K562 (cell line): ENCODE data around the gene DYNLT2. TPM values are rescaled to one million over a fixed set of nuclear protein-coding genes. Genes with fewer than 3 reads are reported as not detected.

Experiments used
- ASH1L ChIP-seq: fragments of 450-650 bp; IDR thresholded peaks from 2 replicates; pipeline ENCODE4 v1.6.1; 2018; ENCODE audit warnings: borderline replicate concordance, mild to moderate bottlenecking, low read depth; ENCODE audit not compliant: partially characterized antibody
- CBX1 ChIP-seq: sonication (generic); IDR thresholded peaks from 2 replicates; pipeline ENCODE4 v1.6.1; 2016; ENCODE audit warnings: antibody characterized with exemption, low read depth, mild to moderate bottlenecking
- CHCHD3 ChIP-seq: fragments of 250-450 bp; sonication (Bioruptor Pico); IDR thresholded peaks from 2 replicates; pipeline ENCODE4 v2.1.2; 2022; ENCODE audit warnings: mild to moderate bottlenecking
- CTBP1 ChIP-seq: fragments of 450-650 bp; IDR thresholded peaks from 2 replicates; pipeline ENCODE4 v1.6.1; 2016; ENCODE audit warnings: borderline replicate concordance
- ETS2 ChIP-seq: IDR thresholded peaks from 2 replicates; pipeline ENCODE4 v1.6.1; 2016; ENCODE audit warnings: borderline replicate concordance, missing genetic modification characterization, mild to moderate bottlenecking, moderate library complexity, missing compliant biosample characterization; ENCODE audit not compliant: poor library complexity, severe bottlenecking
- HDAC6 ChIP-seq: IDR thresholded peaks from 2 replicates; pipeline ENCODE4 v1.6.1; 2012; ENCODE audit warnings: low read depth, mild to moderate bottlenecking, control low read depth, inconsistent platforms, low read length, moderate library complexity
- MNT ChIP-seq, 2 experiments: fragments of 450-650 bp; conservative IDR thresholded peaks; 2 replicates each; pipeline ENCODE4 v1.6.1; 2017; ENCODE audit warnings: mild to moderate bottlenecking in 2 of 2, moderate library complexity in 2 of 2
- MYBL2 ChIP-seq, 2 experiments: fragments of 450-650 bp in 1 of 2; sonication (generic) in 1 of 2; formaldehyde crosslinking in 1 of 2; IDR thresholded peaks; 2 replicates each; pipeline versions ENCODE4 v1.6.1 to v1.8.1; 2017 to 2022; ENCODE audit warnings: borderline replicate concordance in 1 of 2, inconsistent platforms in 1 of 2, low read depth in 1 of 2, mild to moderate bottlenecking in 1 of 2, missing genetic modification reagents in 1 of 2, moderate library complexity in 1 of 2
- POLR2AphosphoS2 ChIP-seq: IDR thresholded peaks from 2 replicates; pipeline ENCODE4 v1.6.1; 2012; ENCODE audit warnings: low read length, improper control_type of control experiment
- SAFB ChIP-seq: fragments of 200-400 bp; formaldehyde crosslinking; IDR thresholded peaks from 2 replicates; pipeline ENCODE4 v1.6.1; 2017; ENCODE audit warnings: low read depth, low read length, borderline replicate concordance
- TCF7 ChIP-seq: sonication (generic); IDR thresholded peaks from 2 replicates; pipeline ENCODE4 v1.6.1; 2016; ENCODE audit warnings: antibody characterized with exemption, borderline replicate concordance
- TCFL5 ChIP-seq: fragments of 250-450 bp; sonication (Bioruptor Pico); conservative IDR thresholded peaks from 2 replicates; pipeline ENCODE4 v1.6.1; 2021; ENCODE audit warnings: mild to moderate bottlenecking, moderate library complexity, matching md5 sums
- TOE1 ChIP-seq, 2 experiments: fragments of 450-650 bp in 1 of 2; sonication (generic) in 1 of 2; formaldehyde crosslinking in 1 of 2; IDR thresholded peaks; 2 replicates each; pipeline versions ENCODE4 v1.7.1 to v1.8.0; 2016 to 2022; ENCODE audit warnings: borderline replicate concordance in 2 of 2, mild to moderate bottlenecking in 2 of 2, antibody characterized with exemption in 1 of 2, inconsistent platforms in 1 of 2, low read depth in 1 of 2, missing genetic modification reagents in 1 of 2, moderate library complexity in 1 of 2
- ZNF644 ChIP-seq: fragments of 200-800 bp; sonication (Bioruptor generic); IDR thresholded peaks from 2 replicates; pipeline ENCODE4 v1.6.1; 2016; ENCODE audit warnings: low read depth, missing genetic modification characterization, missing compliant biosample characterization
- polyA plus RNA-seq, 8 experiments: library from polyadenylated mRNA; depleted of rRNA in 4 of 8; stranded (reverse) in 5 of 8; unstranded in 3 of 8; fragments of >200 nt; fragmentation: Nextera tagmentation in 2 of 8; fragmentation: Illumina TruSeq in 1 of 8; extraction: Ambion mirVana in 2 of 8; extraction: Trizol in 1 of 8; gene quantifications; 2 replicates each; pipeline versions ENCODE4 v1.2.1 to v1.2.3, GENCODE V29; 2011 to 2014; ENCODE audit warnings: inconsistent platforms in 1 of 8, missing spikeins in 1 of 8
- total RNA-seq, 7 experiments: library from RNA; depleted of rRNA in 6 of 7; stranded (reverse); fragments of >200 nt in 6 of 7; fragmentation: Illumina TruSeq in 2 of 7; extraction: Trizol in 2 of 7; gene quantifications; 2 replicates each; pipeline versions ENCODE4 v1.2.1 to v1.2.3, GENCODE V29; 2011 to 2021; ENCODE audit warnings: low replicate concordance in 1 of 7
- TF ChIP-seq, protein P1 (sequence below): fragments of 250-450 bp; sonication (Bioruptor Pico); IDR thresholded peaks from 2 replicates; pipeline ENCODE4 v1.5.0; 2021
- TF ChIP-seq, protein P2 (sequence below): sonication (generic); formaldehyde crosslinking; IDR thresholded peaks from 2 replicates; pipeline ENCODE4 v1.8.0; 2023; ENCODE audit warnings: mild to moderate bottlenecking, missing genetic modification reagents
- TF ChIP-seq, protein P3 (sequence below): fragments of 450-650 bp; IDR thresholded peaks from one replicate; pipeline ENCODE4 v1.6.1; 2018; ENCODE audit warnings: mild to moderate bottlenecking, moderate library complexity; ENCODE audit not compliant: partially characterized antibody

Gene DYNLT2
- total and polyA plus RNA-seq, 9 of the 15 experiments (the other 6 are each of a cell fraction or from before 2014, with no cell fraction given), result 2.0 to 12.8 (median 6.3) TPM

DNA sequence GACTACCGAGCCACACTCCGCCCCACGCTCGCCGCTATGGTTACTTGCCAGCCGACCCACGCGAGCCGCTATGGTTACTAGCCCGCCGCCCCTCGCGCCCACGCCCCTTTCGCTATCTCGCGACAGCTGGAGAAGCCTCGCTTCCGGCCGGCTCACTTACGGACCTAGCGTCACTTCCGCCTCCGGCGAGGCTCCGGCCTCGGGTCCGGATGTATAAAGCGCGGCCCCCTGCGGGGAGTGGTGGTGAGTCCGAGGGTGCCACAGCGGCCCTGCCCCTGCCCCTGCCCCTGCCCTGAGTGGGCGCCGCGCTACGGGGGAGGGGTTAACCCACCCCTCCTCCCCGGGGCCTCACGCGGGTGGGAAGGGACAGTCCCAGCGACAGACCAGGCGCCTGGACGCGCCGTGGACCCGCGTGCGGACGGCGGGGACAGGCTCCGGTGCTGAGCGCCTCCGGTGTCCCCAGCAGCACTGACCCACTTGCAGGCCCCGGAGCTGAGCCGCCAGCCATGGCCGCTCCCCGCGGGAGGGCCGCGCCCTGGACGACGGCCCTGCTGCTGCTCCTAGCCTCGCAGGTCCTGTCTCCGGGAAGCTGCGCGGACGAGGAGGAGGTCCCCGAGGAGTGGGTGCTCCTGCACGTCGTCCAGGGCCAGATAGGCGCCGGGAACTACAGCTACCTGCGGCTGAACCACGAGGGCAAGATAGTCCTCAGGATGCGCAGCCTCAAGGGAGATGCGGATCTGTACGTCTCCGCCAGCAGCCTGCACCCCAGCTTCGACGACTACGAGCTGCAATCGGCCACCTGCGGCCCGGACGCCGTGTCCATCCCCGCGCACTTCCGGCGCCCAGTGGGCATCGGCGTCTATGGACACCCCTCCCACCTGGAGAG is 49.2 kb downstream of the DYNLT2 start, which contains the start of the genes C6orf120 and WDR27 (continued):
- TF ChIP-seq, protein P1, sequence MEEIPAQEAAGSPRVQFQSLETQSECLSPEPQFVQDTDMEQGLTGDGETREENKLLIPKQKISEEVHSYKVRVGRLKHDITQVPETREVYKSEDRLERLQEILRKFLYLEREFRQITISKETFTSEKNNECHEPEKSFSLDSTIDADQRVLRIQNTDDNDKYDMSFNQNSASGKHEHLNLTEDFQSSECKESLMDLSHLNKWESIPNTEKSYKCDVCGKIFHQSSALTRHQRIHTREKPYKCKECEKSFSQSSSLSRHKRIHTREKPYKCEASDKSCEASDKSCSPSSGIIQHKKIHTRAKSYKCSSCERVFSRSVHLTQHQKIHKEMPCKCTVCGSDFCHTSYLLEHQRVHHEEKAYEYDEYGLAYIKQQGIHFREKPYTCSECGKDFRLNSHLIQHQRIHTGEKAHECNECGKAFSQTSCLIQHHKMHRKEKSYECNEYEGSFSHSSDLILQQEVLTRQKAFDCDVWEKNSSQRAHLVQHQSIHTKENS (CRISPR knock-in tag), result no peak
- TF ChIP-seq CBX1 (no peak), TOE1 (IDR thresholded peaks at IDR 0.05; ENCODE audit: borderline replicate concordance) (no peak; the same call in 1 of the 2 replicates), TOE1 (CRISPR knock-in tag; IDR thresholded peaks at IDR 0.05; ENCODE audit: borderline replicate concordance, low read depth) (no peak), ETS2 (tag) (no peak), CHCHD3 (CRISPR knock-in tag) (no peak; the same call in 1 of the 2 replicates), TCF7 (no peak; the same call in 1 of the 2 replicates), HDAC6 (no peak), ZNF644 (no peak), MNT (conservative IDR thresholded peaks at IDR 0.05) (peak; percentile 92 to 96), POLR2AphosphoS2 (peak; percentile 45; the same call in 1 of the 2 replicates), CTBP1 (peak; percentile 68), TCFL5 (no peak), MYBL2 (IDR thresholded peaks at IDR 0.05; ENCODE audit: low read depth) (no peak), MYBL2 (CRISPR knock-in tag; IDR thresholded peaks at IDR 0.05; ENCODE audit: borderline replicate concordance) (no peak), ASH1L (no peak), SAFB (peak; percentile 92)
- TF ChIP-seq, protein P2, sequence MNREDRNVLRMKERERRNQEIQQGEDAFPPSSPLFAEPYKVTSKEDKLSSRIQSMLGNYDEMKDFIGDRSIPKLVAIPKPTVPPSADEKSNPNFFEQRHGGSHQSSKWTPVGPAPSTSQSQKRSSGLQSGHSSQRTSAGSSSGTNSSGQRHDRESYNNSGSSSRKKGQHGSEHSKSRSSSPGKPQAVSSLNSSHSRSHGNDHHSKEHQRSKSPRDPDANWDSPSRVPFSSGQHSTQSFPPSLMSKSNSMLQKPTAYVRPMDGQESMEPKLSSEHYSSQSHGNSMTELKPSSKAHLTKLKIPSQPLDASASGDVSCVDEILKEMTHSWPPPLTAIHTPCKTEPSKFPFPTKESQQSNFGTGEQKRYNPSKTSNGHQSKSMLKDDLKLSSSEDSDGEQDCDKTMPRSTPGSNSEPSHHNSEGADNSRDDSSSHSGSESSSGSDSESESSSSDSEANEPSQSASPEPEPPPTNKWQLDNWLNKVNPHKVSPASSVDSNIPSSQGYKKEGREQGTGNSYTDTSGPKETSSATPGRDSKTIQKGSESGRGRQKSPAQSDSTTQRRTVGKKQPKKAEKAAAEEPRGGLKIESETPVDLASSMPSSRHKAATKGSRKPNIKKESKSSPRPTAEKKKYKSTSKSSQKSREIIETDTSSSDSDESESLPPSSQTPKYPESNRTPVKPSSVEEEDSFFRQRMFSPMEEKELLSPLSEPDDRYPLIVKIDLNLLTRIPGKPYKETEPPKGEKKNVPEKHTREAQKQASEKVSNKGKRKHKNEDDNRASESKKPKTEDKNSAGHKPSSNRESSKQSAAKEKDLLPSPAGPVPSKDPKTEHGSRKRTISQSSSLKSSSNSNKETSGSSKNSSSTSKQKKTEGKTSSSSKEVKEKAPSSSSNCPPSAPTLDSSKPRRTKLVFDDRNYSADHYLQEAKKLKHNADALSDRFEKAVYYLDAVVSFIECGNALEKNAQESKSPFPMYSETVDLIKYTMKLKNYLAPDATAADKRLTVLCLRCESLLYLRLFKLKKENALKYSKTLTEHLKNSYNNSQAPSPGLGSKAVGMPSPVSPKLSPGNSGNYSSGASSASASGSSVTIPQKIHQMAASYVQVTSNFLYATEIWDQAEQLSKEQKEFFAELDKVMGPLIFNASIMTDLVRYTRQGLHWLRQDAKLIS, result peak; percentile 92; the same call in 1 of the 2 replicates
- TF ChIP-seq, protein P3, sequence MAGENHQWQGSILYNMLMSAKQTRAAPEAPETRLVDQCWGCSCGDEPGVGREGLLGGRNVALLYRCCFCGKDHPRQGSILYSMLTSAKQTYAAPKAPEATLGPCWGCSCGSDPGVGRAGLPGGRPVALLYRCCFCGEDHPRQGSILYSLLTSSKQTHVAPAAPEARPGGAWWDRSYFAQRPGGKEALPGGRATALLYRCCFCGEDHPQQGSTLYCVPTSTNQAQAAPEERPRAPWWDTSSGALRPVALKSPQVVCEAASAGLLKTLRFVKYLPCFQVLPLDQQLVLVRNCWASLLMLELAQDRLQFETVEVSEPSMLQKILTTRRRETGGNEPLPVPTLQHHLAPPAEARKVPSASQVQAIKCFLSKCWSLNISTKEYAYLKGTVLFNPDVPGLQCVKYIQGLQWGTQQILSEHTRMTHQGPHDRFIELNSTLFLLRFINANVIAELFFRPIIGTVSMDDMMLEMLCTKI, result no peak
